ENCODE results near the gene TNFRSF9. TPM values are rescaled to one million over a fixed set of nuclear protein-coding genes. Genes with fewer than 3 reads are reported as not detected.

Gene TNFRSF9
- total and polyA plus RNA-seq, 2 of the 8 experiments (the other 6 are each of a cell fraction or from before 2014, with no cell fraction given): not detected

DNA sequence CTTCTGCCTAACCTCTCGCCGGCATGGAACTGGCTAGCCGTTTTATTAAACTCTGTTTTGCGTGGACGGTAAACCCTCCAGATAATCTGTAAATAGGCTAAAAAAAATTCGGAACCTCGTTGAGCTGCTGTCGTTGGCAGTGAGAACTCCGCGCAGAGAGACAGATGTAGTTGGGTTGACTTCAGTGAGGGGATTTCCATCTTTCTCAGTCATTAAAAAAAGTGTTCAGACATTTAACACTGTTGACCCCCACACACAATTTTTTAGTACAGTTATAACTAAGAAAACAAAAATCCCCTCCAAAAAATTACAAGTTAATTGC is 21.3 kb upstream of the TNFRSF9 start (continued):
- TF ChIP-seq FOSL1 (IDR thresholded peaks at IDR 0.05; ENCODE audit: insufficient read depth, low read depth, low read length): no peak
- TF ChIP-seq SAP30 (IDR thresholded peaks at IDR 0.05; ENCODE audit: insufficient read depth, insufficient replicate concordance, low read length): no peak
- TF ChIP-seq CREB1 (IDR thresholded peaks at IDR 0.05): no peak

Measured in H1 (cell line).